ENCODE data around the gene ATP6V1B1.

ATP6V1B1 gene

GRCh38 chr2:70932631-70933230 lies 3.0 kb upstream of the ATP6V1B1 start:
- peak; percentile 4 for DNase-seq (ENCODE audit: extremely low spot score)
- ChIA-PET POLR2A (interaction anchor here (0.6 kb wide), 1 partner anchor 583 kb away, joined by 3 read pairs; no protein-coding TSS in a partner anchor), CTCF (interaction anchor here (2.2 to 3.0 kb wide), 2 partner anchors 12 to 13 kb away, joined by 6 to 8 read pairs; no protein-coding TSS in a partner anchor)
- TF ChIP-seq, protein P1, sequence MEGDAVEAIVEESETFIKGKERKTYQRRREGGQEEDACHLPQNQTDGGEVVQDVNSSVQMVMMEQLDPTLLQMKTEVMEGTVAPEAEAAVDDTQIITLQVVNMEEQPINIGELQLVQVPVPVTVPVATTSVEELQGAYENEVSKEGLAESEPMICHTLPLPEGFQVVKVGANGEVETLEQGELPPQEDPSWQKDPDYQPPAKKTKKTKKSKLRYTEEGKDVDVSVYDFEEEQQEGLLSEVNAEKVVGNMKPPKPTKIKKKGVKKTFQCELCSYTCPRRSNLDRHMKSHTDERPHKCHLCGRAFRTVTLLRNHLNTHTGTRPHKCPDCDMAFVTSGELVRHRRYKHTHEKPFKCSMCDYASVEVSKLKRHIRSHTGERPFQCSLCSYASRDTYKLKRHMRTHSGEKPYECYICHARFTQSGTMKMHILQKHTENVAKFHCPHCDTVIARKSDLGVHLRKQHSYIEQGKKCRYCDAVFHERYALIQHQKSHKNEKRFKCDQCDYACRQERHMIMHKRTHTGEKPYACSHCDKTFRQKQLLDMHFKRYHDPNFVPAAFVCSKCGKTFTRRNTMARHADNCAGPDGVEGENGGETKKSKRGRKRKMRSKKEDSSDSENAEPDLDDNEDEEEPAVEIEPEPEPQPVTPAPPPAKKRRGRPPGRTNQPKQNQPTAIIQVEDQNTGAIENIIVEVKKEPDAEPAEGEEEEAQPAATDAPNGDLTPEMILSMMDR (IDR thresholded peaks at IDR 0.05; ENCODE audit: control extremely low read depth, extremely low read depth, low read depth, missing control alignments) = no peak

DNA sequence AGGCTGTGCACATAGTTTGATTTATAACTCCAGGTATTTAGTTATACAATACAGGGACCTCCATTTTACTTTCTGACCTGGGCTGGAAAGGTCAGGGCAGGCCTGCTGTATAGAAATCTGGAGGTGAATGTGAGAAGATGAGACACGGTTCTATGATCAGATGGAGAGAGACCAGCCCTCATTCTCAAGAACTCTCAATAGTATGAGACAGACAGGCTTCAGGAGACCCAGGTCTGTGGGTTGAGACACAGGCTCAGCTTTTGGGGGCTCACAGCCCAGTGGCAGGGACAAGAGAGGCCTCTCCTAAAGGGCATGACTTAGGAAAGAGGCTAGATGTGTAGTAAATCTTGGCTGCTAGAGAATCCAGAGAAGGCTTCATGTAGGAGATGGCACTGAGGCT lies 719 bp upstream of the ATP6V1B1 start:
- ChIA-PET CTCF (interaction anchor here (1.3 to 3.0 kb wide), 3 partner anchors 12 to 63 kb away, joined by 6 to 17 read pairs (median 8); no protein-coding TSS in a partner anchor), POLR2A (no interaction called here)
- TF ChIP-seq, protein P1 (IDR thresholded peaks at IDR 0.05; ENCODE audit: control extremely low read depth, extremely low read depth, low read depth, missing control alignments) = no peak
- DNase-seq (ENCODE audit: extremely low spot score) = no peak

DNA sequence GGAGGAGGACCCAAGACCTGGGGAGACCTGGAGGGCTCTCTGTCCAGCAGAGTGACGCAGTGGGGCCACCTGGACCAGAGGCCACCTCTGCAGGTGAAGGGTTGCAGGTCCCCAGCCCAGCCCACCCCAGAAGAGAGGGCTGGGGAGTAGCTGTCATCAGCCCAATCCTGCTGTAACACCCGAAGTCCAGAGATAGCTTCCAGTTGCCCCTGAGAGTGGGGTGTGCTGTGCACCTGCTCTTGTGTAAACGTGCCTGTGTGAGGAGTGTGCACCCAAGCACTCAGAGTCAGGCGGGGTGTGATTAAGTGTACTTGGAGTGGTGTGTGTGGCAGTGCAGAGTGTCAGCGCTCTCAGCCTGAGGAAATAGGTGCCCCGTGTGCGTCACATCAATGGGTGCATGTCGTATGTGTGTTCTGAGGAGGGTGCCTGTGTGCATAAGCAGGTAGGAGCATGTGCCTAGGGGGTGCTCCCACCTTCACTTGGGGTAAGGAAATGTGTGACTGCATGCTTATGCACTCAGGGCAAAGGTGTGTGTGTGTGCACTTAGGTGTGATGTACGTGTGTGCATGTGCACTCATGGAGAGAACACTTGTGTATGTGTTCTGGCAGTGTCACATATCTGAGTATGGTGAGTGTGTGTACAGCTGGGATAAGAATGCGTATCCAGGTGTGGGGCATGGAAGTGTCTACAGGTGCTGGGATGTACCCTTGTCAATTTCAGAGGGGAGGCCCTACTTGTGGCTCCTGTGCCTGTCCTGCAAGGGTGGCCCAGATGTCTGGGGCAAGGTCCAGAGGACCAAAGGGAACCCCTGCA lies 672 bp downstream of the ATP6V1B1 start:
- TF ChIP-seq, protein P1 (IDR thresholded peaks at IDR 0.05; ENCODE audit: control extremely low read depth, extremely low read depth, low read depth, missing control alignments) = no peak
- CTCF ChIA-PET = interaction anchor here (1.1 to 2.8 kb wide), 5 partner anchors 11 to 66 kb away, joined by 4 to 17 read pairs (median 7); no protein-coding TSS in a partner anchor
- no peak for DNase-seq (ENCODE audit: extremely low spot score)
- POLR2A ChIA-PET = no interaction called here

GRCh38 chr2:70936979-70937811 lies 1.5 kb downstream of the ATP6V1B1 start:
- DNase-seq (ENCODE audit: extremely low spot score) = no peak
- ChIA-PET CTCF (interaction anchor here (1.1 to 2.8 kb wide), 3 partner anchors 10 to 66 kb away, joined by 4 to 12 read pairs (median 7); no protein-coding TSS in a partner anchor), POLR2A (interaction anchor here (0.5 kb wide), 1 partner anchor 72 kb away, joined by 7 read pairs; no protein-coding TSS in a partner anchor)
- TF ChIP-seq, protein P1 (IDR thresholded peaks at IDR 0.05; ENCODE audit: control extremely low read depth, extremely low read depth, low read depth, missing control alignments) = no peak

GRCh38 chr2:70937866-70938585 lies 2.3 kb downstream of the ATP6V1B1 start:
- TF ChIP-seq, protein P1 (IDR thresholded peaks at IDR 0.05; ENCODE audit: control extremely low read depth, extremely low read depth, low read depth, missing control alignments) = no peak
- POLR2A ChIA-PET = interaction anchor here (0.5 kb wide), 1 partner anchor 73 kb away, joined by 7 read pairs; no protein-coding TSS in a partner anchor
- no peak for DNase-seq (ENCODE audit: extremely low spot score)
- CTCF ChIA-PET = interaction anchor here (1.1 to 2.8 kb wide), 4 partner anchors 10 to 67 kb away, joined by 4 to 12 read pairs (median 8); no protein-coding TSS in a partner anchor

Measured in GM10248 (cell line).